ENCODE measurements around the gene SBK2.
"Not testable (repeated sequence)": the region's sequence is repeated elsewhere in the genome, so short reads cannot be mapped to it uniquely, and the experiment has no call there.

SBK2 gene

GRCh38 chr19:55535173-55535964 is 1.6 kb downstream of the SBK2 start:
- H3K27ac ChIP-seq (ENCODE audit: low read depth, low read length, severe bottlenecking), result no peak overlapping the region
- no peaks in the 10 kb centered on the region for H3K9me3 ChIP-seq (ENCODE audit: control insufficient read depth, low read length)
- 83 to 90% methylated on average over 7 to 10 of the region's 12 CpGs for WGBS, 2 experiments (ENCODE audit: insufficient coverage in 2 of 2)
- no peaks in the 10 kb centered on the region for H3K36me3 ChIP-seq (ENCODE audit: control insufficient read depth, insufficient read depth, low read length)
- H3K4me1 ChIP-seq (ENCODE audit: control insufficient read depth, insufficient read depth, low read length, poor library complexity, severe bottlenecking), result peaks cover 7% of the 10 kb centered on the region
- no peak overlapping the region for H3K4me3 ChIP-seq (ENCODE audit: extremely low read depth, insufficient read depth, low read length, poor library complexity, severe bottlenecking)

GRCh38 chr19:55534280-55534679 is 2.7 kb downstream of the SBK2 start:
- H3K4me3 ChIP-seq (ENCODE audit: extremely low read depth, insufficient read depth, low read length, poor library complexity, severe bottlenecking); H3K27ac ChIP-seq (ENCODE audit: low read depth, low read length, severe bottlenecking); H3K4me1 ChIP-seq (ENCODE audit: control insufficient read depth, insufficient read depth, low read length, poor library complexity, severe bottlenecking); H3K36me3 ChIP-seq (ENCODE audit: control insufficient read depth, insufficient read depth, low read length); H3K9me3 ChIP-seq (ENCODE audit: control insufficient read depth, low read length): not testable (repeated sequence)
- 92 to 96% methylated on average over 6 to 7 of the region's 7 CpGs for WGBS, 2 experiments (ENCODE audit: insufficient coverage in 2 of 2)

GRCh38 chr19:55530996-55531395 is 5.9 kb downstream of the SBK2 start:
- H3K4me3 ChIP-seq (ENCODE audit: extremely low read depth, insufficient read depth, low read length, poor library complexity, severe bottlenecking), result no peak overlapping the region
- WGBS, 2 experiments (ENCODE audit: insufficient coverage in 2 of 2), result 94 to 96% methylated on average over 26 of the region's 26 CpGs
- no peaks in the 10 kb centered on the region for H3K9me3 ChIP-seq (ENCODE audit: control insufficient read depth, low read length)
- H3K4me1 ChIP-seq (ENCODE audit: control insufficient read depth, insufficient read depth, low read length, poor library complexity, severe bottlenecking), result peaks cover 4% of the 10 kb centered on the region
- no peak overlapping the region for H3K27ac ChIP-seq (ENCODE audit: low read depth, low read length, severe bottlenecking)
- no peaks in the 10 kb centered on the region for H3K36me3 ChIP-seq (ENCODE audit: control insufficient read depth, insufficient read depth, low read length)

GRCh38 chr19:55529636-55530234 is 7.2 kb downstream of the SBK2 start:
- Histone ChIP-seq H3K4me1 (ENCODE audit: control insufficient read depth, insufficient read depth, low read length, poor library complexity, severe bottlenecking) (peaks cover 8% of the 10 kb centered on the region), H3K4me3 (ENCODE audit: extremely low read depth, insufficient read depth, low read length, poor library complexity, severe bottlenecking) (no peak overlapping the region), H3K27ac (ENCODE audit: low read depth, low read length, severe bottlenecking) (no peak overlapping the region), H3K36me3 (ENCODE audit: control insufficient read depth, insufficient read depth, low read length) (no peaks in the 10 kb centered on the region), H3K9me3 (ENCODE audit: control insufficient read depth, low read length) (no peaks in the 10 kb centered on the region)
- WGBS, 2 experiments (ENCODE audit: insufficient coverage in 2 of 2), result 95 to 96% methylated on average over 54 to 55 of the region's 56 CpGs

GRCh38 chr19:55528030-55528803 is 8.7 kb downstream of the SBK2 start:
- no peaks in the 10 kb centered on the region for H3K36me3 ChIP-seq (ENCODE audit: control insufficient read depth, insufficient read depth, low read length)
- H3K4me1 ChIP-seq (ENCODE audit: control insufficient read depth, insufficient read depth, low read length, poor library complexity, severe bottlenecking), result peaks cover 8% of the 10 kb centered on the region
- no peak overlapping the region for H3K27ac ChIP-seq (ENCODE audit: low read depth, low read length, severe bottlenecking)
- H3K9me3 ChIP-seq (ENCODE audit: control insufficient read depth, low read length), result no peaks in the 10 kb centered on the region
- H3K4me3 ChIP-seq (ENCODE audit: extremely low read depth, insufficient read depth, low read length, poor library complexity, severe bottlenecking), result no peak overlapping the region
- whole genome bisulfite sequencing, 2 experiments (ENCODE audit: insufficient coverage in 2 of 2), result 62 to 65% methylated on average over 6 to 7 of the region's 15 CpGs

GRCh38 chr19:55527197-55528029 is 9.5 kb downstream of the SBK2 start:
- H3K4me1 ChIP-seq (ENCODE audit: control insufficient read depth, insufficient read depth, low read length, poor library complexity, severe bottlenecking), result peaks cover 8% of the 10 kb centered on the region
- no peak overlapping the region for H3K4me3 ChIP-seq (ENCODE audit: extremely low read depth, insufficient read depth, low read length, poor library complexity, severe bottlenecking)
- H3K27ac ChIP-seq (ENCODE audit: low read depth, low read length, severe bottlenecking), result no peak overlapping the region
- 75 to 83% methylated on average over 18 to 22 of the region's 22 CpGs for WGBS, 2 experiments (ENCODE audit: insufficient coverage in 2 of 2)
- no peaks in the 10 kb centered on the region for H3K36me3 ChIP-seq (ENCODE audit: control insufficient read depth, insufficient read depth, low read length)
- no peaks in the 10 kb centered on the region for H3K9me3 ChIP-seq (ENCODE audit: control insufficient read depth, low read length)

GRCh38 chr19:55526216-55527196 is 10.4 kb downstream of the SBK2 start:
- H3K36me3 ChIP-seq (ENCODE audit: control insufficient read depth, insufficient read depth, low read length), result no peaks in the 10 kb centered on the region
- no peak overlapping the region for H3K27ac ChIP-seq (ENCODE audit: low read depth, low read length, severe bottlenecking)
- no peak overlapping the region for H3K4me3 ChIP-seq (ENCODE audit: extremely low read depth, insufficient read depth, low read length, poor library complexity, severe bottlenecking)
- WGBS, 2 experiments (ENCODE audit: insufficient coverage in 2 of 2), result 57 to 65% methylated on average over 25 to 31 of the region's 35 CpGs
- no peaks in the 10 kb centered on the region for H3K9me3 ChIP-seq (ENCODE audit: control insufficient read depth, low read length)
- H3K4me1 ChIP-seq (ENCODE audit: control insufficient read depth, insufficient read depth, low read length, poor library complexity, severe bottlenecking), result peaks cover 8% of the 10 kb centered on the region

GRCh38 chr19:55525289-55526101 is 11.4 kb downstream of the SBK2 start:
- H3K36me3 ChIP-seq (ENCODE audit: control insufficient read depth, insufficient read depth, low read length), result no peaks in the 10 kb centered on the region
- H3K4me1 ChIP-seq (ENCODE audit: control insufficient read depth, insufficient read depth, low read length, poor library complexity, severe bottlenecking), result peaks cover 8% of the 10 kb centered on the region
- H3K9me3 ChIP-seq (ENCODE audit: control insufficient read depth, low read length), result no peaks in the 10 kb centered on the region
- WGBS, 2 experiments (ENCODE audit: insufficient coverage in 2 of 2), result 63% methylated on average over 17 to 25 of the region's 29 CpGs
- H3K4me3 ChIP-seq (ENCODE audit: extremely low read depth, insufficient read depth, low read length, poor library complexity, severe bottlenecking), result no peak overlapping the region
- H3K27ac ChIP-seq (ENCODE audit: low read depth, low read length, severe bottlenecking), result no peak overlapping the region

GRCh38 chr19:55520691-55521292 is 16.1 kb downstream of the SBK2 start:
- Histone ChIP-seq H3K9me3 (ENCODE audit: control insufficient read depth, low read length) (no peaks in the 10 kb centered on the region), H3K27ac (ENCODE audit: low read depth, low read length, severe bottlenecking) (no peak overlapping the region), H3K36me3 (ENCODE audit: control insufficient read depth, insufficient read depth, low read length) (no peaks in the 10 kb centered on the region), H3K4me1 (ENCODE audit: control insufficient read depth, insufficient read depth, low read length, poor library complexity, severe bottlenecking) (peaks cover 3% of the 10 kb centered on the region), H3K4me3 (ENCODE audit: extremely low read depth, insufficient read depth, low read length, poor library complexity, severe bottlenecking) (no peak overlapping the region)
- 87 to 92% methylated on average over 13 to 14 of the region's 14 CpGs for WGBS, 2 experiments (ENCODE audit: insufficient coverage in 2 of 2)
